ENCODE results near the gene RAB1A.

GRCh38 chr2:65045651-65046050 lies 84.3 kb downstream of the RAB1A start:
- TF ChIP-seq, protein P1, sequence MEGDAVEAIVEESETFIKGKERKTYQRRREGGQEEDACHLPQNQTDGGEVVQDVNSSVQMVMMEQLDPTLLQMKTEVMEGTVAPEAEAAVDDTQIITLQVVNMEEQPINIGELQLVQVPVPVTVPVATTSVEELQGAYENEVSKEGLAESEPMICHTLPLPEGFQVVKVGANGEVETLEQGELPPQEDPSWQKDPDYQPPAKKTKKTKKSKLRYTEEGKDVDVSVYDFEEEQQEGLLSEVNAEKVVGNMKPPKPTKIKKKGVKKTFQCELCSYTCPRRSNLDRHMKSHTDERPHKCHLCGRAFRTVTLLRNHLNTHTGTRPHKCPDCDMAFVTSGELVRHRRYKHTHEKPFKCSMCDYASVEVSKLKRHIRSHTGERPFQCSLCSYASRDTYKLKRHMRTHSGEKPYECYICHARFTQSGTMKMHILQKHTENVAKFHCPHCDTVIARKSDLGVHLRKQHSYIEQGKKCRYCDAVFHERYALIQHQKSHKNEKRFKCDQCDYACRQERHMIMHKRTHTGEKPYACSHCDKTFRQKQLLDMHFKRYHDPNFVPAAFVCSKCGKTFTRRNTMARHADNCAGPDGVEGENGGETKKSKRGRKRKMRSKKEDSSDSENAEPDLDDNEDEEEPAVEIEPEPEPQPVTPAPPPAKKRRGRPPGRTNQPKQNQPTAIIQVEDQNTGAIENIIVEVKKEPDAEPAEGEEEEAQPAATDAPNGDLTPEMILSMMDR (IDR thresholded peaks at IDR 0.05) = no peak
- TF ChIP-seq POLR2A (IDR thresholded peaks at IDR 0.05) = no peak

Measured in thyroid gland (tissue), 4 donors.